PC-9 (cell line): Measurements from ENCODE around the gene SCART1. TPM values are rescaled to one million over a fixed set of nuclear protein-coding genes. Genes with fewer than 3 reads are reported as not detected.

Source experiments
- BruUV-seq: library from RNA; stranded (reverse); fragments of 400-500 nt; replicated peaks from 2 replicates; lab custom pipeline; 2021; lab: Mats Ljungman, UMichigan
- CTCF ChIA-PET: fragments of 300-600 bp; sonication (Branson Sonifier 250); formaldehyde crosslinking; loops from one replicate; lab custom pipeline; 2022; ENCODE audit warnings: antibody characterized with exemption; lab: Charles Lee
- POLR2A ChIA-PET: fragments of 300-600 bp; sonication (Branson Sonifier 250); formaldehyde crosslinking; loops from one replicate; lab custom pipeline; 2022; ENCODE audit warnings: antibody characterized with exemption; ENCODE audit not compliant: unreplicated experiment; lab: Charles Lee
- DNase-seq, 2 experiments: peaks; one replicate each; pipeline versions ENCODE4 v3.0.0 to v3.0.0-alpha.2; 2015 to 2022; ENCODE audit warnings: mixed read lengths in 1 of 2
- H2AFZ ChIP-seq: fragments of 200-600 bp; sonication (generic); 2 replicates; pipeline ENCODE4 v1.8.1; 2017; ENCODE audit warnings: antibody characterized with exemption
- H3F3A ChIP-seq: fragments of 200-600 bp; sonication (generic); 2 replicates; pipeline ENCODE4 v1.8.1; 2017; ENCODE audit warnings: antibody characterized with exemption, mild to moderate bottlenecking, low read depth; ENCODE audit not compliant: insufficient read depth
- H3K27ac ChIP-seq: fragments of 200-600 bp; sonication (generic); 2 replicates; pipeline ENCODE4 v1.6.1; 2016; ENCODE audit warnings: mixed run types
- H3K27me3 ChIP-seq: fragments of 200-600 bp; sonication (generic); 2 replicates; pipeline ENCODE4 v1.6.1; 2016; ENCODE audit warnings: low read depth, mixed run types; ENCODE audit not compliant: insufficient read depth
- H3K36me3 ChIP-seq: fragments of 200-600 bp; sonication (generic); 2 replicates; pipeline ENCODE4 v1.6.1; 2016; ENCODE audit warnings: low read depth, mixed run types
- H3K4me1 ChIP-seq: fragments of 200-600 bp; sonication (generic); replicated peaks from 2 replicates; pipeline ENCODE4 v1.6.1; 2016; ENCODE audit warnings: mixed run types; ENCODE audit not compliant: insufficient read depth
- H3K4me2 ChIP-seq: fragments of 200-600 bp; sonication (generic); 2 replicates; pipeline ENCODE4 v1.6.1; 2017; ENCODE audit warnings: mixed run types
- H3K4me3 ChIP-seq: fragments of 200-600 bp; sonication (generic); 2 replicates; pipeline ENCODE4 v1.6.1; 2016; ENCODE audit warnings: mixed run types
- H3K79me2 ChIP-seq: fragments of 200-600 bp; sonication (generic); 2 replicates; pipeline ENCODE4 v1.6.1; 2017; ENCODE audit warnings: low read depth, mixed run types
- H3K9me2 ChIP-seq: fragments of 200-600 bp; sonication (generic); 2 replicates; pipeline ENCODE4 v1.8.1; 2017; ENCODE audit warnings: mild to moderate bottlenecking; ENCODE audit not compliant: insufficient read depth
- H3K9me3 ChIP-seq: fragments of 200-600 bp; sonication (generic); 2 replicates; pipeline ENCODE4 v1.8.1; 2016; ENCODE audit warnings: low read depth; ENCODE audit not compliant: insufficient read depth
- H4K20me1 ChIP-seq: fragments of 200-600 bp; sonication (generic); 2 replicates; pipeline ENCODE4 v1.8.1; 2017; ENCODE audit not compliant: insufficient read depth
- CTCF ChIP-seq: fragments of 200-600 bp; sonication (generic); conservative IDR thresholded peaks from 2 replicates; pipeline ENCODE4 v1.6.1; 2017; ENCODE audit warnings: mixed run types, antibody characterized with exemption, mild to moderate bottlenecking, moderate library complexity
- EZH2 ChIP-seq: fragments of 200-600 bp; sonication (generic); IDR thresholded peaks from 2 replicates; pipeline ENCODE4 v1.8.0; 2017; ENCODE audit warnings: antibody characterized with exemption, low read depth
- intact Hi-C: fragments of 100-400 bp; cut with micrococcal nuclease; formaldehyde crosslinking; loops from one replicate; pipeline ENCODE4 v1.10.0; 2022; ENCODE audit not compliant: unreplicated experiment
- total RNA-seq: library from RNA; stranded (reverse); gene quantifications from 2 replicates; pipeline ENCODE4 v1.2.3, GENCODE V29; 2021

Gene SCART1
- total RNA-seq, 1 experiment from 2014 or later = 1.0 TPM

- Histone ChIP-seq H4K20me1 (no peaks in the 10 kb centered on the region), H3K9me3 (no peaks in the 10 kb centered on the region), H3K79me2 (no peaks in the 10 kb centered on the region), H3K36me3 (no peaks in the 10 kb centered on the region), H3K4me3 (no peak overlapping the region), H2AFZ (no peak overlapping the region), H3K9me2 (no peaks in the 10 kb centered on the region), H3K4me1 (no peaks in the 10 kb centered on the region), H3K4me2 (no peak overlapping the region), H3K27ac (no peak overlapping the region), H3F3A (no peaks in the 10 kb centered on the region), H3K27me3 (peaks cover 5% of the 10 kb centered on the region; the same call in 1 of the 2 replicates)
- no TSS peak for BruUV-seq
- POLR2A ChIA-PET = no interaction called here
- intact Hi-C loops = no loop called here
- CTCF ChIA-PET = no interaction called here
- TF ChIP-seq EZH2 = no peak
- no peak for TF ChIP-seq CTCF
- DNase-seq = no peak
Measured at GRCh38 chr10:133475425-133475734, 21.6 kb downstream of the SCART1 start.

GRCh38 chr10:133475821-133476640 lies 22.3 kb downstream of the SCART1 start:
- H3K27ac ChIP-seq = no peak overlapping the region
- H3K4me2 ChIP-seq = no peak overlapping the region
- intact Hi-C loops = no loop called here
- no peaks in the 10 kb centered on the region for H3K9me3 ChIP-seq
- no peaks in the 10 kb centered on the region for H4K20me1 ChIP-seq
- ChIA-PET POLR2A (no interaction called here), CTCF (no interaction called here)
- no peak overlapping the region for H2AFZ ChIP-seq
- H3K36me3 ChIP-seq = no peaks in the 10 kb centered on the region
- no peaks in the 10 kb centered on the region for H3K9me2 ChIP-seq
- no TSS peak for BruUV-seq
- no peaks in the 10 kb centered on the region for H3F3A ChIP-seq
- TF ChIP-seq EZH2 = no peak
- TF ChIP-seq CTCF = no peak
- no peaks in the 10 kb centered on the region for H3K79me2 ChIP-seq
- peaks cover 7% of the 10 kb centered on the region; the same call in 1 of the 2 replicates for H3K27me3 ChIP-seq
- no peaks in the 10 kb centered on the region for H3K4me1 ChIP-seq
- DNase-seq = no peak
- no peak overlapping the region for H3K4me3 ChIP-seq

GRCh38 chr10:133476641-133476990 lies 22.9 kb downstream of the SCART1 start:
- no TSS peak for BruUV-seq
- Histone ChIP-seq H3K79me2 (no peaks in the 10 kb centered on the region), H3K36me3 (no peaks in the 10 kb centered on the region), H3F3A (no peaks in the 10 kb centered on the region), H2AFZ (no peak overlapping the region), H4K20me1 (no peaks in the 10 kb centered on the region), H3K4me3 (no peak overlapping the region), H3K4me2 (no peak overlapping the region), H3K27ac (no peak overlapping the region), H3K9me2 (no peaks in the 10 kb centered on the region), H3K9me3 (no peaks in the 10 kb centered on the region), H3K27me3 (peaks cover 13% of the 10 kb centered on the region; the same call in 1 of the 2 replicates), H3K4me1 (no peaks in the 10 kb centered on the region)
- TF ChIP-seq EZH2 (no peak), CTCF (no peak)
- CTCF ChIA-PET = no interaction called here
- no peak for DNase-seq
- intact Hi-C loops = no loop called here
- POLR2A ChIA-PET = no interaction called here
